OCI-LY3 (cell line): ENCODE data around the gene UMAD1.

ENCODE experiments used
- EZH2phosphoT487 ChIP-seq: fragments of 200-600 bp; shearing (Covaris generic); IDR thresholded peaks from 2 replicates; pipeline ENCODE4 v1.6.1; 2018; ENCODE audit warnings: antibody characterized with exemption, mixed run types, low read depth
- TF ChIP-seq, protein P1 (sequence below): fragments of 200-600, 300-600 bp; sonication (generic); IDR thresholded peaks from 2 replicates; pipeline ENCODE4 v1.5.1; 2014; ENCODE audit warnings: antibody characterized with exemption, low read length, low read depth

DNA sequence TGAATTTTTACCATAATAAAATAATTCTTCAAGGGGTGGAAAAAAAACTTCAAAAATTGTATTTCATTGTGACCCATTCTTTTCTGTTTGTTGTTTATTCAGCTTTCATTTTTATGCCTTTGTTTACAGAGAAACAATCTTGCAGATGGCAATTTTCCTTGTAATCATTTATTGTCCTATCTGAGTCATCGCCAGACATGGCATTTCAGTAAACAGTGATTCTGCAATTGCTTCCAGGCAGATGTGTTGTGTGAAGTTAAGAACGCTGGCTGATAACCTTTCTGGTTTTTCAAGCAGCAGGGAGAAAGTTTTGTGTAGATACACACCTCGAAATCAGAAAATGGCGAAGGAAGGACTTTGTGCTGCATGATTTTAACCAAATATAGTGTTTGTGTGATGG is 158.6 kb downstream of the UMAD1 start:
- TF ChIP-seq, protein P1, sequence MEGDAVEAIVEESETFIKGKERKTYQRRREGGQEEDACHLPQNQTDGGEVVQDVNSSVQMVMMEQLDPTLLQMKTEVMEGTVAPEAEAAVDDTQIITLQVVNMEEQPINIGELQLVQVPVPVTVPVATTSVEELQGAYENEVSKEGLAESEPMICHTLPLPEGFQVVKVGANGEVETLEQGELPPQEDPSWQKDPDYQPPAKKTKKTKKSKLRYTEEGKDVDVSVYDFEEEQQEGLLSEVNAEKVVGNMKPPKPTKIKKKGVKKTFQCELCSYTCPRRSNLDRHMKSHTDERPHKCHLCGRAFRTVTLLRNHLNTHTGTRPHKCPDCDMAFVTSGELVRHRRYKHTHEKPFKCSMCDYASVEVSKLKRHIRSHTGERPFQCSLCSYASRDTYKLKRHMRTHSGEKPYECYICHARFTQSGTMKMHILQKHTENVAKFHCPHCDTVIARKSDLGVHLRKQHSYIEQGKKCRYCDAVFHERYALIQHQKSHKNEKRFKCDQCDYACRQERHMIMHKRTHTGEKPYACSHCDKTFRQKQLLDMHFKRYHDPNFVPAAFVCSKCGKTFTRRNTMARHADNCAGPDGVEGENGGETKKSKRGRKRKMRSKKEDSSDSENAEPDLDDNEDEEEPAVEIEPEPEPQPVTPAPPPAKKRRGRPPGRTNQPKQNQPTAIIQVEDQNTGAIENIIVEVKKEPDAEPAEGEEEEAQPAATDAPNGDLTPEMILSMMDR: no peak
- TF ChIP-seq EZH2phosphoT487: no peak
